ENCODE measurements around the gene CASK.

GRCh38 chrX:41761169-41761568, 162.2 kb downstream of the CASK start:
- no peak for TF ChIP-seq EZH2 (IDR thresholded peaks at IDR 0.05; ENCODE audit: borderline replicate concordance, low read length)
- TF ChIP-seq CTCF (IDR thresholded peaks at IDR 0.05; ENCODE audit: low read length) = no peak

Data from OCI-LY1 (cell line).